ENCODE results near the gene MARCHF3.

MARCHF3 gene

GRCh38 chr5:126921241-126922091, 108.9 kb downstream of the MARCHF3 start:
- DNase-seq (ENCODE audit: low read depth) = no peak
- no peak overlapping the region for H3K4me3 ChIP-seq (ENCODE audit: low read length)
- TF ChIP-seq CTCF (conservative IDR thresholded peaks at IDR 0.05; ENCODE audit: low read depth, low read length) = no peak

- DNase-seq (ENCODE audit: low read depth) = no peak
- H3K4me3 ChIP-seq (ENCODE audit: low read length) = no peak overlapping the region
- TF ChIP-seq CTCF (conservative IDR thresholded peaks at IDR 0.05; ENCODE audit: low read depth, low read length) = no peak
Measured at GRCh38 chr5:126920291-126920690, 110.1 kb downstream of the MARCHF3 start.

- DNase-seq (ENCODE audit: low read depth) = no peak
- no peak overlapping the region for H3K4me3 ChIP-seq (ENCODE audit: low read length)
- TF ChIP-seq CTCF (conservative IDR thresholded peaks at IDR 0.05; ENCODE audit: low read depth, low read length) = no peak
Measured at GRCh38 chr5:126919566-126919965, 110.8 kb downstream of the MARCHF3 start.

DNA sequence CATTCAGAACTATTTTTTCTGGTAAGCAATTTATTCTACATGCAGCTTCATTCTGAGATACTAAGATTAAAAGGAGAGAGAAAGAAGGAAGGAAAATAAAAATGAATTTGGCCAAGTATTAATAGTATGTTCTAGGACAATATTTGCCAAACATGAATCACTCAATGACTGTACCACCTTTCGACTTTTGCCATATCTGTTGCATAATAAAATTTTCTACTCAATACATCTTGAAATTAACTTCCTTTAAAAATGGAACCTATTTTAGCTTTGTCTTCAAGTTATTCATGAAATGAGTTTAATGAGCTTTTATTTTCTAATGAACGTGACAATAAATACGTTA, 111.8 kb downstream of the MARCHF3 start:
- H3K4me3 ChIP-seq (ENCODE audit: low read length) = no peak overlapping the region
- no peak for DNase-seq (ENCODE audit: low read depth)
- no peak for TF ChIP-seq CTCF (conservative IDR thresholded peaks at IDR 0.05; ENCODE audit: low read depth, low read length)

GRCh38 chr5:126917918-126918614, 112.3 kb downstream of the MARCHF3 start:
- DNase-seq (ENCODE audit: low read depth) = peak; percentile 50
- H3K4me3 ChIP-seq (ENCODE audit: low read length) = no peak overlapping the region
- TF ChIP-seq CTCF (conservative IDR thresholded peaks at IDR 0.05; ENCODE audit: low read depth, low read length) = no peak

- DNase-seq (ENCODE audit: low read depth) = no peak
- H3K4me3 ChIP-seq (ENCODE audit: low read length) = no peak overlapping the region
- no peak for TF ChIP-seq CTCF (conservative IDR thresholded peaks at IDR 0.05; ENCODE audit: low read depth, low read length)
Measured at GRCh38 chr5:126915496-126915895, 114.9 kb downstream of the MARCHF3 start.
